Measurements from ENCODE around the gene RASGRP3.

GRCh38 chr2:33469238-33469637 lies 7.2 kb upstream of the RASGRP3 start:
- TF ChIP-seq CTCF (conservative IDR thresholded peaks at IDR 0.05; ENCODE audit: low read depth, low read length) (no peak), EZH2 (IDR thresholded peaks at IDR 0.05; ENCODE audit: borderline replicate concordance, low read depth, low read length, poor library complexity, severe bottlenecking) (no peak)
